CD4-positive, alpha-beta T cell treated with Interleukin-6 for 4 hours (primary cell): ENCODE measurements around the gene CD93.

Source experiments
- DNase-seq: peaks from one replicate; pipeline ENCODE4 v3.0.0-alpha.2; 2020; ENCODE audit warnings: mixed read lengths

The CD93 gene

GRCh38 chr20:23099791-23100719, 13.9 kb upstream of the CD93 start:
- DNase-seq, result no peak

GRCh38 chr20:23097636-23098580, 11.8 kb upstream of the CD93 start:
- DNase-seq, result no peak

GRCh38 chr20:23096986-23097520, 10.9 kb upstream of the CD93 start:
- DNase-seq, result no peak

- DNase-seq, result no peak
These were observed 10.0 kb upstream of the CD93 start for GRCh38 chr20:23096097-23096496.

DNA sequence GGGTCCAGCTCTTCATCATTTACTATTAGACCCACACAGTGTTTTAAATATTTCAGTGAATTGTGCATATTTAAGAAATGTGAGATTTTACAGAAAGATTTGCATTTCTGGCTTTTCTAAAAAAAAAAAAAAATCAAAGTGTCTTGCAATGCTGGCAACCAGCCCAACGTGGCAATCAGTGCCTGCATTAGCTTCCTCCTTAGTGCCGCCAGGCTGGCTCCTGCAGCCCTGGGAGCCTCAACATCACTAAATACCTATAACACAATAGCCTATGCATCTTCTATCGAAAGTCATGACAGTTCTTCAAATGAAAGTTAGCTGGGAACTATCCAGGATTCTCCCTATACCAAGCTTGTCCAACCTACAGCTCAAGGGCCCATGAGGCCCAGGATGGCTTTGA, 9.4 kb upstream of the CD93 start:
- no peak for DNase-seq

DNA sequence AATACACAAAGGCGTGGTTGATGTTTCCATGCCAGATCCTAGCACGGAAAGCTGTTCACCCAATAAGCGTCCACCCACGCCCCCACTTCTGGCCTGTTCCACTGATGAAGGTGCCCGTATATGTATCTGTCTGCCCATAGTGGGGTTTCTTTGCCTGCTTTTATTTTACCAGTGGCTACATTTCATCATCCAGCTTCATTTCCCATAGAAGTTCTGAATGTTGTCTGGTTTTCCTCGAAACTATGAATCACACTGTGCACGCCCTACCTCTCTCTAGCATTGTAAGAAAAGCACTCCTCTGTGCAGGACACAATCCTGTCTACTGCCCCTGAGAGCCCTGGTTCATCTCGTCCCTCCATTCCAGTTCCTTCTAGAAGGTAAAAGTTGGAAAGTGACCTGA, 8.8 kb upstream of the CD93 start:
- no peak for DNase-seq

DNA sequence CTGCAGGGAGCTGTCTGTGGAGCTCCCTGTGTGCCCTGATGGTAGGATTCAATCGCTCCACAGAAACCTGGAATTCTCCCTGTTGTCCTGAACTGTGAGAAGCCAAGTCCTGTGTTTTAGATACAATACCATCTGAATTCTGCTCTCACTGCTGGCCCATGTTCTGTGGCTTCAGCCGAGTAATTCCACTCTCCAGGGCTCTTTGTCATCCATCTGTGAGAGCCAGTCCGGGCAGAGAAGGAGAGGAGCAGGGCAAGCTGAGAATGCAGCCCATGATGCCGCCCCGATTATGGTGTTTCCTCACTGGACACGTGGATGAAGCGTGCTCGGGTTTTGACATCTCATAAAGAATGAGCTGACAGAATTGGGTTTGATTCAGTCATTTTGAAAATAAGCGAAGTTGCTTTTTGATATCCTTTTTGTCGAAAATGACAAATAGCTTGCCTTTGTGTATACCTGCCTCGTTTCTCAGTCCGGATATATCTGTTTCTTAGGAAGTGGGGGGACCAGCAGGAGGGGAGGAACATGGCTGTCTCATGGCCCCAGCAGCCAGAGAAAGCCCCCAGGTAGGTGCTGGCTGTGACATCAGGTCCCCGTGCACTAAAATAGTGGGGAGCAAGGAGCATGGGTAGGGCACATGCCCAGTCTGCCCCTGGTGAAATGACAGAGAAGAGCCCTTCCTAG, 8.2 kb upstream of the CD93 start:
- no peak for DNase-seq

DNA sequence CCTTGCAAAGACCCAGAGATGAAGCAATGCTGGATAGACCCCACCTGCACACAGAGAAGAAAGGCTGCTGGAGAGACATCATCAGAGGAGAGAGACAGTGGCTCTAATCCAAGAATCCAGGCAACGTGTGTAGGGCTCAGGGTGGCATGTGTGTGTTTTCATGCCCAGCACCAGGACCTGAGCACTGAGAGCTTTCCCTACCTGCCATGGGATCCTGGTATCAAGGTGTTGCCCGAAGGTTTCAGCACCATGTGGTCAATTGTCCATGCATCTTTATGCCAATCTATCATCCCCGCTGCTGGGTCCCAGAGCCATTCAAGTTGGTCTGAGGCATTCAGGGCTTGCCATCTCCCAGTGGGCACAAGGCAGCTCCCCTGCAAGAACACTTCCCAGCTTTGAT, 7.5 kb upstream of the CD93 start:
- no peak for DNase-seq

DNA sequence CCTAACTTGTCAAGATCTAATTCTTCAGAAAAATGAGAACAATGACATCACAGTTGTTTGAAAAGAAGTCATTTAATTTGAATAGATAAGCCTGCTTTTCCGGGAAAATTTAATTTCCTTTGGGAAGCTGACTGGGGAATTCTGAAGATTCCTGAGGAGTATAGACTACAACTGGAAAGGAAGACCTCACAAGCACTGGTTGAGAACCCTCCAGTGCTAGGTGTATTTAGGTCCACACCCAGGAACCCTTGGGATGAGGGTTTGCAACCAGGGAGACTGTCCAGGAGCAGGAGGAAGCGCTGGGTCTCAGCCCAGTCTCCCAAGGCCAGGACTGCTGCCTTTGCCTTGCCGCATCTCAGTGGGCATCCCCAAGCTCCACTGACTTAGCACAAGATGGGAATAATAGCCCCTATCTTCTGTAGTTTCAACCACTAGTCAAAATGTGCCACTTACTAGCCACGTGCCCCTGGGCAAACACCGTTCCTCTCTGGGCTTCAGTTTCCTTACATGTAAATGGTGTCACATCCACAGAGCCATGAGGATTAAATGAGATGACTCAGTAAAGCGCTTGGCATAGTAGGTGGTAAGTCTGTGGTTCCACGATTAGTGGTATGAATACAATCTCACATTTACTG, 6.9 kb upstream of the CD93 start:
- DNase-seq, result no peak

- no peak for DNase-seq
These were observed 6.2 kb upstream of the CD93 start for GRCh38 chr20:23092384-23092756.

GRCh38 chr20:23091721-23092383, 5.7 kb upstream of the CD93 start:
- DNase-seq, result no peak

GRCh38 chr20:23090878-23091277, 4.8 kb upstream of the CD93 start:
- no peak for DNase-seq

DNA sequence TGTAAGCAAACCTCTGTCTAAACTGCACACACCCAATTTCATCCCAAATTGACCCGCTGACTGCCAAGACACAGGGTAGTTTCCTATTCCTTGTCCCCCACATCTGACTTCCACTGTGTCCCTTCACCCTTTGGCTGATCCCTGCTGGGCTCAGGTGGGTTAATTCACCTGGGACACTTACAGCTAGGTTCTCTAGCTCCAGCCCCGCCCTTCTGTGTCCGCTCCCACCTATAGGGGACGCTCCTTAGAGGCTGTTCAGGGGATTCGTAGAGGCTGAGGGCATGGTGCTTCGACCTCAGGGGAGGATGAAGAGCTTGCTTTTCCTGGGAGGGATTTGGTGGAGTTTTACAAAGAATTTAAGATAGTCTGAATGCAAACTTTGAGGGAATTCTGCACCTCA, 4.0 kb upstream of the CD93 start:
- DNase-seq, result no peak

- no peak for DNase-seq
These were observed 2.7 kb upstream of the CD93 start for GRCh38 chr20:23088866-23089265.

GRCh38 chr20:23087587-23088251, 1.6 kb upstream of the CD93 start:
- no peak for DNase-seq

GRCh38 chr20:23086931-23087411, 847 bp upstream of the CD93 start:
- no peak for DNase-seq

DNA sequence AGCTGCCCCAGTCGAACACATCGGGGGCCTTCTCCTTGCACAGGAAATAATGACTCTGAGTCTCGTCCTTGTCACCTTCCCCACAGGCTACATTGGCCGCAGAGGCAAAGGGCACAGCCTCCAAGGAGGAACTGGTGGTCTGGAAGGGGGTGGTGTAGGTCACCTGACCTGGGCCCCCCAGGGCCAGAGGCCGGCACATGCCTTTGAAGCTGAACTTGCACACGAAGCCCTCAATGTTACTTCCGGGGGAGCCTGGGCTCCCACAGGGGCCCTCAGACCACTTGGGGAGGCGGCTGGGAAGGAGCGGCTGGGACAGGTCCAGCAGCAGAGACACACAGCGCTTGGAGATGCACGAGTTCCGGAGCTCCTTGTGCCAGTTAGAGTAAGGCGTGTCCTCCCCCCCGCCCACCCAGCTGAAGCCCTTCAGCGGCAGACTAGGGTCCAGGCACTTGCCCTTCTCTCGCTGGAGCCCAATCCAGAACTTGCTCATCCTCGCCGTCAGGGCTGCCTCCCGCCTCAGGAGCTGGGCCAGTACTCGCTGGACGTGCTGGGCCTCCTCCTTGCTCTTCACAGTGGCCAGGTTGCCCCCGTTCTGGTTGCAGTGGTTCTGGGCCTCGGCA, 578 bp downstream of the CD93 start:
- no peak for DNase-seq

DNA sequence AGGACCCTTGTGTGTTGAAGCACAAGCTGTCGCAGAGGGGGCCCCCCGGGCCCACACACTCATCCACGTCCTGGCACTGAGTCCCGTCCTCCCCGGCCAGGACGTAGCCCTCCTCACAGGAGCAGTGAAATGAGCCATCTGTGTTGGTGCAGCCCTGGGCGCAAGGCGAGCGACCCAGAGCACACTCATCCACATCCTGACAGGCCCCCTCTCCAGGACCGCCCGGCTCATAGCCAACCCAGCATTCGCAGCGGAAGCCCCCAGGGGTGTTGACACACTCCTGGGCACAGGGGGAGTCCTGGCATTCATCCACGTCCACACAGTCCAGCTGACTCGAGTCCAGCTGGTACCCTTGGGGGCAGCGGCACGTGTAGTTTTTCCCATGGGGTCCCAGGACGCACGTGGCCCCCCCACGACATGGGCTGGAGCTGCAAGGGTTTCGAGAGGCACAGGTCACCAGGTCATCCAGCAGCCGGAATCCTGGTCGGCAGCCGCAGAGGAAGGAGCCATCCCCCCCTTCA, 1.2 kb downstream of the CD93 start:
- no peak for DNase-seq

DNA sequence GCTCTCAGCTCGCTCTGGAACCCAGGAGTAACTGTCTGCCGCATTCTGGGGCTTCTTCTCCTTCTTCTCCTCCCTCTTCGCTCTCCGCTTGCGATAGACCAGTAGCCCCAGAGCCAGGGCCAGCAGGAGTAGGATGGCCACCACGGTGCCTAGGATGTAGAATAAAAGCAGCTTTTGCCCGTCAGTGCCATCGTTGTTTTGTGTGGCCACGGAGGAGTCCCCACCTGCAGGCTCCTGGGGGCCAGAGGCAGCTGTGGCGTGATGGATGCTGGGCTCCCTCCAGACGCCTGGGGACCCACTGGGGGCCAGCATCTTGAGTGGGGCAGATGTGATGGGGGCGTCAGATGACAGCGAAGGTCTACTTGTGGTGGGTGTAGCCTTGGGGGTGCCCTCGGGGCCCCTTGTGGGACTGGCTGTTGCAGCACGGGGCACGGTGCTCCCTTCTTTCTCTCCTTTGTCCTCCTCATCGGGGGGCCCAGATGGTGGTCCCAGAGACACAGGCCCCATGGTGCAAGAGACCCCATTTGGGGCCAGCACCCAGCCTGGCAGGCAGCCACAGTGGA, 1.8 kb downstream of the CD93 start:
- DNase-seq, result no peak
